NCI-H774 (cell line): ENCODE results near the gene ZFPM1.

ENCODE experiments used
- DNase-seq: peaks from one replicate; lab custom pipeline; 2025; lab: John Stamatoyannopoulos, UW

Gene ZFPM1

DNA sequence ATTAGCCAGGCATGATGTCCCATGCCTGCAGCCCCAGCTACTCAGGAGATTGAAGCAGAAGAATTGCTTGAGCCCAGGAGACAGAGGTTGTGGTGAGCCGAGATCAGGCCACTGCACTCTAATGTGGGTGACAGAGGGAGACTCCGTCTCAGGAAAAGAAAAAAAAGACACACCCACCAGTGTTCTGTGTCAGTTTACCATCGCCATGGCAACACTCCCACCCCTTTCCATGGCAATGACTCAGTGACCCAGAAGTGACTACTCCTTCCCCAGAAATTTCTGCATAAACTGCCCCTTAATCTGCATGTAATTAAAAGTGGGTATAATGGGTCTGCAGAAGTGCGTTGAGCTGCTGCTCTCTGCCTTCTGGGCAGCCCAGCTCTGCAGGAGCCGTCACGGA is 113.1 kb downstream of the ZFPM1 start:
- DNase-seq: no peak

DNA sequence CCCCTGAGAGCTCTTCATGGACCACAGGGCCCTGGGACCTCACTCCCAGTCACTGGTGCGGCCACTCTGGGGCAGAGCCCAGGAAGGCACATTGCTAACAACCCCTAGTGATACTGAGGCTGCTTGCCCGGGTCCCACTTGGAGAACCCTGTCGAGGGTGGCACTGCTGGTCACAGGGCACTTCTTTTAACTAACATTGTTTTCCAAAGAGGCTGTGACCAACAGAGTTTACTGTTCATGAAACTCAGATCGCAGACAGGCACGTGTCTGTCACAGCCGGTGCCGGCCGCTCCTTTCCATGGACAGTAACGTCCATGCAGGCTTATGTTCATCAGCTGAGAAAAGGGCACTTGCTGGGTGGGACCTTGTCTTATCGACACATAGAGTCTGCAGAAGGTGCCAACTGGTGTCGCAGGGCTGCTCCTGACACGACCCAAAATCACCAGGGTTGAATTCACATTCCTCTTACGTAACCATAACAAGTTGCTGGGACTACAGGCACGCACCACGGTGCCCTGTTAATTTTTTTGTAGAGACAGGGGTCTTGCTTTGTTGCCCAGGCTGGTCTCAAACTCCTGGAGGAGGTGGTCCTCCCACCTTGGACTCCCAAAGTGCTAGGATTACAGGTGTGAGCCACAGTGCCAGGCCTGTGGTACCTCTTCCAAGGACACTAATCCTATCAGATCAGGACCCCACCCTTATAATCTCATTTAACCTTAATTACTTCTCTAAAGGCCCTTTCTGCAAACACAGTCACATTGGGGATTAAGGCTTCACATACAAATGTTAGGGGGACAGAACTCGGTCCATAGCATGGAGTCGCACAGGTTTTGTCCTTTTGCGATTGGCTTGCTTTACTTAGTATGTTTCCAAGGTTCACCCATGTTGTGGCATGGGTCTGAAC is 115.9 kb downstream of the ZFPM1 start:
- no peak for DNase-seq

DNA sequence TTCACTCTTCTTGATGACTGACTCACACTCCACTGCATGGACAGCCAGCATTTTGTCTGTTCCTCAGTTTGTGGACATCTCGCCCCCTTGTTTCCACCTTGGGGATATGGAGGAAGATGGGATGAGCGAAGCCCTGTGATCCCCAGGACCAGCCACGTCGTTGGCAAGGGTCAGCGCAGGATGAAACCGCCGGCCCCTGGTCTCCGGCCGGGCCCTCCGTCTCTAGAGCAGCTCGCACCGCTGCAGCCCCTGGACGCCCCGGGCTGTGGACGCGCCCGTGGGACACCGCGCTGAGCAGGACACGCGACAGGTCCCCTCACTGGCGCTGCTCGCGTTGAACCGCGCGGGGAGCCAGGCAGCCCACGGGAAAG is 116.5 kb downstream of the ZFPM1 start:
- no peak for DNase-seq

DNA sequence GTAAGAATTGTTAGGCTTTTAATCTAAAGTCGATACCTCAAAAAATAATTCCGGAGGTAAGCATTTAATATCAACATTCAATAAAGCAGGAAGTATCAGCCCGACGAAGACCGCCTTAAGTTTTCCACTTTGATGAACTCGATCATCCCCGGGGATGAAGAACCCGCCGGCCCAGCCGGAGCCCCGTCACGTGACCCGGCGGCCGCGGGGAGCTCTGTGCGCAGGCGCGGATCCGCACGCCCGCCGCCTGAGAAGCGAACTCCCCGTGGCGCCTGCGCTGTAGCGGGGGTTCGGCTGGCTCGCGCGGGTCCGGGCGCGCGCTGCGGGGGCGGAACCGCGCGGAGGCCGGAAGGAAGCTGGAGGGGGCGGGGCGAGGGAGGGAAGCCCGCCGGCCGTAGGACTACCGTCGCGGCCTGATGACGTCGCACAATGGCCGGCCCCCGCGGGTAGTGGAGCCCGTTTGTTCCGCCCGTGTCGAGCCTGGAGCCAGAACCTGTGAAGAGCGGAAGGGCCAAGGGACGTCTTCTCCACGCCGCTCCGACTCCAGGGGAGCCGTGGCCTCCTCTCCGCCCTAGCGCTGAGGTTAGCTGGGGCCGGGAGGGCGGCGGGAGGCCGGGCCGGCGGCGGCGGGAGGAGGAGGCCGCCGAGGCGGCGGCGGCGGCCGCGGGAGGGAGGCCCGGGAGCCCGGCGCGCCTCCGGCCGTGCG is 117.1 kb downstream of the ZFPM1 start, which contains the start of gene ZC3H18:
TSS of gene ZC3H18 (plus strand) at position 419 of the 706 bp plus-strand sequence. CDS start 6,721 bp downstream, outside the sequence.
- peak; percentile 85 for DNase-seq

DNA sequence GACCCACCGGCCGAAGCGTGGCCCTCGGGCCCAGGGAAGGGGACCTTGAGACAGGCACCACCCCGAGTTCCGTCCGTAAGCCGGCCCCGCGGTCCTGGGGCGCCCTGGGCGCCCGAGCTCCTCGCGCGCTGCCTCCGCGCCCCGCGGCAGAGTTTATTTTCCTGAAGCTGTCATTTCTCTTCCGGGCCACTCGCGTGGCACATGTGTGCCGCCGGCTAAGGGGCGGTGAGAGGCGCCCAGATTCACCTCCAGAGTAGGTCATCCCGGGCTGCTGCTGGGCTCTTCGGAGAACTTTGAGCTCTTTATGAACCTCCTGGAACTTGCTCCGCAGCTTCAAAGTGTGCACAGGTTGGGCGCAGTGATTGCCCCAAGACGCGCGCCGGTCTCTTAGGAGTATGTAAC is 117.6 kb downstream of the ZFPM1 start:
- DNase-seq: no peak

DNA sequence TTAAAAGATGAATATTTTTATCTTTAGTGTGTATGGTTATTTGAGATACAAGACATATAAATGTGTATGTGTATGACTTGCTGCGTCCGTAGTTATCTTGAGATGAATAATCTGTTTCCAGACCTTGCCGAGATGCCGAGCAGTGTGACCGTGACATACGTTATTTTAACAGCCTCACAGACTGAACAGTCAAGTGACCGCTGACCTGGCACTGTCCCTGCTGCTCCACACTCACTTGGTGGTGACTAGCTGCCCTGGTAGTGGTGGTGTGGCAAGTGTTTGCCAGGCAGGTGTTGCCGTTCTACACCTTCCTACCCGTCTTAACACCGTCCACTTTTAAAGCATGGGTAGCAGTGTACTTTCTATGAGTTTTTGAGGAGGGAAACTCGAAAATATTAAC is 122.2 kb downstream of the ZFPM1 start:
- no peak for DNase-seq

DNA sequence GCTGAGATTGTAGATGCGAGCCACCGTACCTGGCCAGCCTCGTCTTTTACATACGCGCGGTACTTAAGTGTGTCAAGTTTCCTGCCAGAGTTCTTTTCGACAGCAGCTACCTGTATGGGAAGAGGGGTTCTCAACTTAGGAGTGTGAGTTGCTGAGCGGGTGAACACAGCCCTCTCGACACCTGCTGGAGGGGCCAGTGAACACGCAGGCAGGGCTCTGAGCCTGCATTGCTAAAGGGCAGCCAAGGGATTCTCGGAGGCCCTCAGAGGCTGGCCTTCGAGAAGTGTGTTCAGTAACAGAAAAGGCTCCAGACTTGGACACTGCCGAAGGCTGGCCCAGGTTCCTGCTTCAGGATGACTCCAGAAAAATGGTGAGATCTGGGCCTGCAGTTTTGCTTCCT is 123.2 kb downstream of the ZFPM1 start:
- no peak for DNase-seq

DNA sequence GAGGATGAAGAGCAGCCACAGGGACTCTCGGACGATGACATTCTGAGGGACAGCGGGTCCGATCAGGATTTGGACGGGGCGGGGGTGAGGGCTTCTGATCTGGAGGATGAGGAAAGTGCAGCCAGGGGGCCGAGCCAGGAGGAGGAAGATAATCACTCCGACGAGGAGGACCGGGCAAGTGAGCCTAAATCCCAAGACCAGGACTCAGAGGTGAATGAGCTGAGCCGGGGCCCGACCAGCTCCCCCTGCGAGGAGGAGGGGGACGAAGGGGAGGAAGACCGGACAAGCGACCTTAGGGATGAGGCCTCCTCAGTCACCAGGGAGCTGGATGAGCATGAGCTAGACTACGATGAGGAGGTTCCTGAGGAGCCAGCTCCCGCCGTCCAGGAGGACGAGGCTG is 124.1 kb downstream of the ZFPM1 start:
- no peak for DNase-seq

DNA sequence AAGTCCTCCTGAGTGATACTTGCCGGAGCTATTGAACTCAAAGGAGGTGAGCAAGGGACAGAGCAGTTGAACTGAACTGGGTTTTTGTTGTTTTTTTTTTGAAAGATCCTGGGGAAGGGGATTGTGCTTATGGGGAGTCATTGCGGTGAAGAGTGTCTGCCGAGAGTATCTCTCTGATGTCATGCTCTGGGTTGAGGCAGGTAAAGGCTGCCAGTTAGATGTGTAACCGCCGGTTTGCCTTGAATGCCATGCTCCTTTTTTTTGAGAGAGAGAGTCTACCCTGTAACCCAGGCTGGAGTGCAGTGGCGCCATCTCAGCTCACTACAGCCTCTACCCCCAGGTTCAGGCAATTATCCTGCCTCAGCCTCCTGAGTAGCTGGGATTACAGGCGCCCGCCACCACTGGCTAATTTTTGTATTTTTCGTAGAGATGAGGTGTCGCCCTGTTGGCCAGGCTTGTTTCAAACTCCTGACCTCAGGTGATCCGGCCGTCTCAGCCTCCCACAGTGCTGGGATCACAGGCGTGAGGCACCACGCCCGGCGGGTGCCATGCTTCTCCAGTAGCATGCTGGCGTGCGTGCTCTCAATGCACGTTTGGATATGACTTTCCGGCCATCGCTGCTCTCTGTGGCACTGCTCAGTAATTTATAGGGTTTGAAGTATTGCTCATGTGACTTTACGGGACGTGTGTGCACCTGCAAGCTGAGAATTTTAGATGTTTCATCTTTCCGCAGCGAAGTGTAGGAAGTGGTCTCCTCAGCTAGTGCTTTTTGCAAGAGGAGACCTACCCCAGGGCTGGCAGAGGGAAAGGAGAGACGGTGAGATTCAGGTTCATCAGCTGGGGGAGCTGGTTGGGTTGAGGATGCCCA is 125.6 kb downstream of the ZFPM1 start:
- no peak for DNase-seq

DNA sequence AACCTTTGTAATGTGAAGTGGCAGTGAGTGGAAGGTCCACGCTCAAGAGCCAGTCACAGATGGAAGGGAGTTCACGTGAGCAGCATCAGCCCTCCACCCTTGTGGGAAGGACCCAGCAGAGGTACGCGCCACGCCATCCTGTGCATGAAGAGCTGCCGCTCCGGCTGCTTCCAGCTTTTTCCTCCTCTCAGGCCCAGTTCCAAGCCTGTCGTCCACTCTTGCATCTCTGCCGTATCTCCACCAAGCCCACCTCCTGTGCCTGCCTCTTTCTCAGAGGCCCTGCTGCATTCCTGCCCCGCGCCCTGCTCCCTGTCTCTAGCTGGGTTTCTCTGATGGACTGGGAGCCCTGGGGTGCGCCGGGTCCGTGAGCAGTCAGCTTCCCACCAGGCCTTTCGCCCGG is 127.3 kb downstream of the ZFPM1 start:
- DNase-seq: no peak

DNA sequence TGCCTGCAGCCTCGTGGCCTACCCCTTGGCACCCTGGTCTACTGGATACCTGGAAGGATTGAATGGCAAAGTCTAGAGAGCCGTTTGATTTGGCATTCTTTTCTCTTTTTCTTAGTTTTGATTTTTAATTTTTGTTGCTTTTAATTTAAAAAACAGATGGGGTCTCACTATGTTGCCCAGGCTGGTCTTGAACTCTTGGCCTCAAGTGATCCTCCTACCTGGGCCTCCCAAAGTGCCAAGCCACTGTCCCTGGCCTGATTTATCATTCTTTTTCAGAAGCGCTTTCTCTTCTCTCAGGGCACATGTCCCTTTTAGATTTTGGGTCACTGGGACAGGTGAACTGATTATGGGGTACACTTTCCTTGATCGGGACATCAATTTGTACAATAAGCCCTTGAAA is 128.0 kb downstream of the ZFPM1 start:
- no peak for DNase-seq

DNA sequence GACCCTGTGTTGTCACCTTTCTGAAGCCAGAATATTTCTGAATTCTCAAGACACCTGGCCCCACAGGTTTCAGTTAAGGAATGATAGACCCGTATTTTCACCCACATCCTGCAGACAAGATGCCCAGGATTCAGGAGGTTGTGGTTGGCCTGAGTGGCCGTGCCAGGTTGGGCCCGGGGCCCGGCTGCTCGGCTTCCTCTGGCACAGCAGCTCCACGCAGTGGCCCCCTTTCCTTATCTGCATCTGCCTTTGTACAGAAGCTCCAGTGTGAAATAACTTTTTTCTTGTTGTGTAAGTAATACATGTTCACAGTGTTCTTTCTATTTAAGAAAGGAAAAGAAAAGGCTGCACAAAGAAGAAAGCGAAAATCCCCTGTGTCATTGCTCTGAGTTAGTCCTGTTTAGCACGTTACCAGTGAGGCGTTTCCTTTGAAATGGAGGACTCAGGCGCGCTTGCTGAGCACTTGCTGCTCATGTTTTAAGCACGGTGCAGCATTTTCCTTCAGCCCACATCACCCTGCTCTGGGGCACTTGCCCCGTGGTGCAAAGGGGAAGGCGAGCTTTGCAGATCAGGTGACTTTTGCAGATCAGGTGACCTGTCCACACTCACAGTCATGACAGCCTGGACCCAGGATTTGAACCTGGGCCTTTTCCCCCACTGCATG is 130.0 kb downstream of the ZFPM1 start:
- DNase-seq: no peak

DNA sequence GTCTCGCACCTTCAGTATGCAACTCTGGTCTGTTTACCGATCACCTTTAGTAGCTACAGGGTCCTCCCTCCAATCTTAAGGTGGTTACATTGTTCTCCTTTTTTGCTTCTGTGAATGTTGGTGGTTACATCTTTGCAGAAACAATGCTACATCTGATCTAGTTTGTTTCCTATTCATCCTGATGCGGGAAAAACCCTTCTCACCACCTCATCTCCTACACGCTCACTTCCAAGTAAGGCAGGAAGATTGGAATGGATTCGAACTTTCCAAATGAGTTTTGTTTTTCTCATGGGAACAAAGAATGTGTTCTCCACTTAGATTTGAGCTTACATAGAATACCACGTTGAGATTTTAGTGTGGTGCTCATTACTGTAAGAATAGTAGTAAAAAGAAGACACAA is 131.6 kb downstream of the ZFPM1 start:
- no peak for DNase-seq

DNA sequence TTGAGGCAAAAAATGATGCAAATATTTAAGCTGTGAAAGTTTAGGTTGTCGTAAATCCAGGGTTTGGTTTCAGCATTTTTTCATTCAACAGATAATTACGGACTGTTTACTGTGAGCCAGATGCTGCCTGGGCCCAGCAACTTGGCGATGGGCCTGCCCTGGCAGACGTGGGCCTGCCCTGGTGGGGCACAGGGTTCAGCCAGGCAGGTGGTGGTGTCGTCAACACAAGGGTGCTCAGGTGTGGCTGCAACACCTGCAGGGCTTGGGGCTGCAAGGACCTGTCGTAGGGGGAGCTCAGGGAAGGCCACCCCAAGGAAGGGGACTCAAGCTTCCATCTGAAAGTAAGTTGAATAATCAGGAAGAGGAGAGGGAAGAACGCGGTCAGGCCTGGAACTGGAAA is 132.2 kb downstream of the ZFPM1 start:
- DNase-seq: no peak

DNA sequence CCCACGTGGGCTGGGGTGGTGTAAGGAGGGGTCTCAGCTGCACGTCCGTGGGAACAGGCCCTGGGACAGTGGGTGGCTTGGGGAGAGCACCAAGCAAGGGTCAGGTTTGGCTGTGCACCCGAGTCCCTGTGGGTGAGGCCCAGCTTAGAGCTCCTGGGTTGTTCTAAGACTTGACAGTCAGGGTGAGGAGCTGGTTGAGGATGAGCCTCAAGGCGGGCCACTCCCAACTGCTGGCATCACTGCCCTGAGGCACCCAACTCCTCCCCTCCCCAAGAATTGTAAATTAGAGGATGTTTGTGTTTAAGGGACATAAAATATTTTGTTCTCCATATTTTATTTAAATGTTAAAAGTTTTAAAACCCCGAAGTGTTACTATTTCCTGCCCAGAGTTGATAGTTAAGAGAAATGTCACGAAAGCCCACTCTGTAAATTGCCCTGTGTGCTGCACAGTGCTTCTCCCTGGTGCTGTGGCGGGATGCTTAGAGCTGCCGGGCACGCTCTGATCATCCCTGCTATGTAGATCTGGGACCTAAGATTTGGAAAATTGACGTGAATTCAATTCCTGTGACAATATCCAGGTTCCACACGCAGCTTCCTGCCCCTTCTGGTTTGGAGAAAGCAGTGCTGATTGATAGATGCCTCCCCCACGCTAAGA is 133.0 kb downstream of the ZFPM1 start:
- DNase-seq: no peak
